Measurements from ENCODE around the gene PRB2.
"Not testable (repeated sequence)": the region's sequence is repeated elsewhere in the genome, so short reads cannot be mapped to it uniquely, and the experiment has no call there.

PRB2 gene

GRCh38 chr12:11395467-11395866 is at the start of gene PRB2:
Gene PRB2 (minus strand): TSS chr12:11395567. CDS start chr12:11395529, 38 bp downstream.
- DNase-seq: not testable (repeated sequence)

GRCh38 chr12:11437966-11438365 is 42.6 kb upstream of the PRB2 start:
- no peak for DNase-seq

DNA sequence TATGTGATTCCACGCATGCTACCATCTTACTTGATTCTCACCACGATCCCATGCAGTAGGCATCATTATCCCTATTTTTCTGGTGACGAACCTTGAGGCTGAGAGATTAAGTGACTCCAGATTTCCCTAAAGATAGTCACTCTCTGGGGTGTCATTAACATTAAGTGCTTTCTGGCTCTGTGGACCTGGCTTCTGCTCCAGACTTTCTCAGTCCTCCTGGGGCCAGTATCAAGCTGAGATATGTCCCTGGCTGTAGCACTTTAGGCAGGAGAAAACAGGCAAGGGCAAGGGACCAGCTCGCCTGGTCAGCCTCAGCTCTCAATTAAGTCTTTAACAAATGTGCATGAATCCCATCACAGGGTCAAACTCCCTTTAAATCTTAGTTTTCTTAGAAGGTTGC is 38.3 kb upstream of the PRB2 start:
- no peak for DNase-seq

GRCh38 chr12:11431486-11431885 is 36.1 kb upstream of the PRB2 start:
- no peak for DNase-seq

DNA sequence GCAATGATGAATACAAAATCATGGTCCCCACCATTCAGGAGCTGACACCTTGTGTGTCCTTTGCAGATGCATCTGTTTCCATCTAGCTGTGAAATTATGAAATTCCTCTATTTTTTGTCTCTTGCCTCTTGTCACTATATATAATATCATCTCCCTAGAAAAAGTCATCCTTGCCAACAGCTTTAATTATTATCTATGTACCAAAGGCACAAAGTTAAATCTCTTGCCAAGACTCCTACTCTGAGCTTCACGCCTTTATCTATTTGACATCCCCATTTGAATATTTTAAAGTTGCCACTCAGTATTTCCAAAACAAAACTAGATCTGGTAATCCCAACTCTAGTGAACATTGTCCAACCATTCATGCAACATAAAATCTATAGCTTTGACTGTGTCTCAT is 32.0 kb upstream of the PRB2 start:
- DNase-seq: no peak

GRCh38 chr12:11412731-11413130 is 17.4 kb upstream of the PRB2 start:
- DNase-seq: no peak

- no peak for DNase-seq
These were observed 12.7 kb upstream of the PRB2 start for GRCh38 chr12:11408096-11408495.

- DNase-seq: no peak
These were observed 2.0 kb upstream of the PRB2 start for GRCh38 chr12:11397366-11397765.

DNA sequence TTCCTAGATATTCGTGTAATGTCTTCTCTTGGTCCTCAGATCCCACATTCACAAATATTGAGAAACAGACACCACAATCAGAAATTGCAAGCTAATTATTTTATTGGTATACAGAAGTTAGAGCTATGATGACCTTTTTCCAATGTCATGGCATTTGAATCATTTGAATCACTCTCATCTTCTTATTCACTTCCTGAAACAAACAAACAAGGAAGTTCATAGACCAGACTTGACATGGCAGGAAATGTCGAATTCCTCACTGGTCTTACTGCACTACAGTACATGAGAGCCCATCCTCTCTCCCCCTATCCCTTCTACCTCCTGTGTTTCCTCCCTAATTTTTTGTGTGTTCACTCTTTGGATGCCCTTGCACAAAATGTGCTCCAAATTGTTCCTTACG is 3.9 kb downstream of the PRB2 start:
- not testable (repeated sequence) for DNase-seq

GRCh38 chr12:11377420-11377819 is 17.9 kb downstream of the PRB2 start:
- DNase-seq: not testable (repeated sequence)

- no peak for DNase-seq
These were observed 34.2 kb downstream of the PRB2 start for GRCh38 chr12:11361151-11361550.

DNA sequence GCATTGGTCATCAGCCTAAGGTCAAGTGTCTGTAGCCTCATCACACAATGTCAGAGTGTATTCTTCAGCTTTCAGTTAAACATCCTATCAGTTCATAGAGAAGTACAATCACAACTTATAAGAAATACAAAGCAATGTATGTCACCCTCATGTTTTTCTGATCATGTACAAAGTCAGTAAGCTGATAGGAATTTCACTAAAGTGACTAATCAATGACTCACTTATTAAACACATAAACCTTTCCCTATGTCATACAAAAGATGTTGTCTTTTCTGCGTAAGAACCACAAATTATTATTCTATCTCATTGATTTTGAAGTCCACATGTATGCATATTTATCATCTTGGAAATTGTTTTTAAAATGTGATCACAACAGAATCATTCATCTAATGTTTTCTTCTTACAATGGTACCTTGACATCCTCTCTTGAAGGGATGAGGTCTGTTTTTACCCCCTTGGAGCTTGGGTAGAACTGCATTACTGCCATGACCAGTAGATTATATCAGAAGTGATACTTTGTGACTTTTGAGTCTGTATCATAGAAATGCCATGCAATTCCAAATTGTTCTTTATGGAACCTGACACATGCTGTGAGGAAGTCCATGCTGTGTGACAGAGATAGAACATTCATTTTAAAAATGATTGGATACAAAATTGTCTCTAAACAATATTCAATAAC is 35.0 kb downstream of the PRB2 start:
- not testable (repeated sequence) for DNase-seq

- not testable (repeated sequence) for DNase-seq
These were observed 43.6 kb downstream of the PRB2 start for GRCh38 chr12:11351736-11352135.

GRCh38 chr12:11348439-11348838 is 46.9 kb downstream of the PRB2 start:
- DNase-seq: no peak

GRCh38 chr12:11347810-11348209 is 47.6 kb downstream of the PRB2 start:
- no peak for DNase-seq

DNA sequence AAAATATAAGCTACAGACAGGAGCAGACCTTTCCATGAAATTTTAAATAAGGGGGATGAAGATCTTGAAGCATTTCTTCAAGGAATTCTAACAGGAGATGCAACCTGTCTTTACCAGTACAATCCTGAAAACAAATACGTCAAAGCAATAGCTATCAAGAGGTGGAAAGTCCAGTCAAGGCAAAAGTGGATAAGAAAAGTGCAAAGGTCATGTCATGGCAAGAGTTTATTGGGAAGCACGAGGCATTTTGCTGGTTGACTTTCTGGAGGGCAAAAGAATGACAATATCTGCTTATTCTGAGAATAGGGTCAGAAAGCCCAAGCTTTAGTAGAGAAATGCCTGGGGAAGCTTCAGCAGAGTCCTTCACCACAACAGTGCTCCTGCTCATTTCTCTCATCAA is 50.9 kb downstream of the PRB2 start:
- DNase-seq: no peak
